GM19238 (cell line): ENCODE data around the gene EME2.

Source experiments
- DNase-seq: peaks from one replicate; pipeline ENCODE4 v3.0.0; 2011; ENCODE audit warnings: low spot score; ENCODE audit not compliant: insufficient read length

The EME2 gene

GRCh38 chr16:1745181-1745899 is 27.3 kb upstream of the EME2 start:
- no peak for DNase-seq

- DNase-seq: no peak
Measured at GRCh38 chr16:1745900-1746692, 26.5 kb upstream of the EME2 start.

- DNase-seq: no peak
Measured at GRCh38 chr16:1746693-1747195, 25.9 kb upstream of the EME2 start.

GRCh38 chr16:1747934-1748333 is 24.7 kb upstream of the EME2 start:
- DNase-seq: no peak

- DNase-seq: no peak
Measured at GRCh38 chr16:1749152-1750117, 23.2 kb upstream of the EME2 start.

GRCh38 chr16:1751946-1752345 is 20.7 kb upstream of the EME2 start:
- no peak for DNase-seq

GRCh38 chr16:1752853-1753252 is 19.8 kb upstream of the EME2 start:
- no peak for DNase-seq

GRCh38 chr16:1754204-1754603 is 18.4 kb upstream of the EME2 start:
- no peak for DNase-seq

GRCh38 chr16:1757714-1758461 is 14.7 kb upstream of the EME2 start:
- no peak for DNase-seq

GRCh38 chr16:1758923-1759322 is 13.7 kb upstream of the EME2 start:
- no peak for DNase-seq

GRCh38 chr16:1759511-1759910 is 13.1 kb upstream of the EME2 start:
- no peak for DNase-seq

- no peak for DNase-seq
Measured at GRCh38 chr16:1760911-1761310, 11.7 kb upstream of the EME2 start.

- no peak for DNase-seq
Measured at GRCh38 chr16:1761751-1762150, 10.9 kb upstream of the EME2 start.

- DNase-seq: no peak
Measured at GRCh38 chr16:1762196-1762878, 10.3 kb upstream of the EME2 start.

GRCh38 chr16:1762879-1763520 is 9.6 kb upstream of the EME2 start:
- no peak for DNase-seq

- DNase-seq: no peak
Measured at GRCh38 chr16:1763521-1764511, 8.8 kb upstream of the EME2 start.

- DNase-seq: no peak
Measured at GRCh38 chr16:1764971-1765370, 7.6 kb upstream of the EME2 start.

- DNase-seq: no peak
Measured at GRCh38 chr16:1765826-1766225, 6.8 kb upstream of the EME2 start.

GRCh38 chr16:1766231-1766630 is 6.4 kb upstream of the EME2 start:
- no peak for DNase-seq
